CD4-positive, alpha-beta T cell treated with Interleukin-4 for 4 hours (primary cell): ENCODE results near the gene CELA2A.
"Not testable (repeated sequence)": the region's sequence is repeated elsewhere in the genome, so short reads cannot be mapped to it uniquely, and the experiment has no call there.

ENCODE experiments used
- DNase-seq: peaks from one replicate; pipeline ENCODE4 v3.0.0-alpha.2; 2020

The CELA2A gene

GRCh38 chr1:15471067-15471466 is 14.5 kb downstream of the CELA2A start:
- DNase-seq: not testable (repeated sequence)

DNA sequence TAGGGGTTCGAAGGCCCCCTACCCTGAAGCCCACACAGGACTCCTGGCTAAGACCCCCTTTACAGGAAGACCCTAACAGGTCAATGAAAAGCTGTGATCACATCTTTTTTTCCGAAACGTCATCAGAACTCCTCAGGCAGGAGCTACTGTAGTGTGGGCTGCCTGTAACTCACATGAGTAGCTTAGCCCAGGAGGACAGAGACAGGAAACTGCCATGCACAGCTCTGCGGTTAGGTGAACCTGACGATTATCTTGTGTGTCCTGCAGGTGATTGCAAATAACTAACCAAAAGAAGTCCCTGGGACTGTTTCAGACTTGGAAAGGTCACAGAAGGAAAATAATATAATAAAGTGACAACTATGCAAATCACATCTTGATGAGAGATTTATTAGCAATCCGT is 15.2 kb downstream of the CELA2A start:
- DNase-seq: not testable (repeated sequence)

GRCh38 chr1:15472587-15472986 is 16.1 kb downstream of the CELA2A start:
- DNase-seq: no peak

GRCh38 chr1:15475752-15476314 is 19.3 kb downstream of the CELA2A start, which contains the start of gene CELA2B:
Gene CELA2B, plus strand, starts transcription at chr1:15476104. Its CDS starts 22 bp downstream, at chr1:15476126.
- DNase-seq: no peak

DNA sequence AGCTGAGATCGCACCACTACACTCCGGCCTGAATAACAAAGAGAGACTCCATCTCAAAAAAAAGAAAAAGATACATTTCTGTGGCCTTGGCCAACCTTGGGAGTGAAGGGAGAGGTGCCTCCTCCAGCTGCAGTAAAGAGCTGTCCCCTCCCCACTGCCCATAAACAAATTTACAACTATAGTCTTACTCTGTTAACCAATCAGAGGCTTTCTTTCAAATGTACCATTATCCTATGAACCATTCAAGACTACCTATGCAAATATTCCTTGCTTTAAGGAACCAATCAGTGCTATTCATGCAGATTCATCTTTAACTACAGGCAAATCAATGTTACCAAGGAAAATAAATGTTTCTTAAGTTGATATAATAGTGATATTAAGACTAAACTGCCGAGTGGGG is 20.4 kb downstream of the CELA2A start:
- DNase-seq: no peak

DNA sequence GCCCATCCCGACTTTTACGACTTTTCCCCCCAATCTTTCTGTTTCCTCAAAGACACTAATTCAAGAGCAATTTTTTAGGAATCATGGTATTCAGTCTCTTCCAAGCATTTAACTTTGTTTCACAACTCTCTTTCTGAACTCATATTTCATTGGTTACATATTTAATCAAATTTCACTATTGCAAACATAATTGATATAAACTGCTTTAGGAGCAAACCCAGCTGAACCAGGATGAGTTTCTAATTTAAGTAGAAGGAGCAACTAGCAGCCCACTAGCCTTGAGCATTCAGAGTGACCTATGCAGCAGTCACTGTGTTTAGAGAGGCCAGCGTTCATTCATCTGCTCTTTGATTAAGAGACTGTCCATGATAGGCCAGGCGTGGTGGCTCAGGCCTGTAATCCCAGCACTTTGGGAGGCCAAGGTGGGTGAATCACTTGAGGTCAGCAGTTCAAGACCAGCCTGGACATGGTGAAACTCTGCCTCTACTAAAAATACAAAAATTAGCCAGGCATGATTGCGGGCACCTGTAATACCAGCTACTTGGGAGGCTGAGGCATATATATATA is 21.2 kb downstream of the CELA2A start:
- no peak for DNase-seq

- no peak for DNase-seq
These were observed 23.3 kb downstream of the CELA2A start for GRCh38 chr1:15479654-15480347.

DNA sequence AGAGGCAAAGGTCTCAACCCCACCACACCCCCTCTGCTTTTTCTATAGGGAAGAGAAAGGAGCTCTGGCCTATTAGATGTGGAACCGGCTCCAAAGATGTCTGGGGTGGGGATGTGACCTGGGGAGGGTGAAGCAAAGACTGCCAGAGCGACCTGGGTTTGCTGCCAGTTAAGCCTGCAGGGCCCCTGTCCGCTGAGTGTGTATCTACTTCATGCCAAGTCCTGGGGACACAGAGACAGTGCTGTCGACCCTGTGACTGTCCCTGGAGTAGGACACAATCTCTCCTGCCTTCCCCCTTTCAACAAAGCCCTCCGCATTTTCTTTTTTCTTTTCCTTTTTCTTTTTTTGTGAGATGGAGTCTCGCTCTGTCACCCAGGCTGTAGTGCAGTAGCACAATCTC is 25.9 kb downstream of the CELA2A start:
- not testable (repeated sequence) for DNase-seq

DNA sequence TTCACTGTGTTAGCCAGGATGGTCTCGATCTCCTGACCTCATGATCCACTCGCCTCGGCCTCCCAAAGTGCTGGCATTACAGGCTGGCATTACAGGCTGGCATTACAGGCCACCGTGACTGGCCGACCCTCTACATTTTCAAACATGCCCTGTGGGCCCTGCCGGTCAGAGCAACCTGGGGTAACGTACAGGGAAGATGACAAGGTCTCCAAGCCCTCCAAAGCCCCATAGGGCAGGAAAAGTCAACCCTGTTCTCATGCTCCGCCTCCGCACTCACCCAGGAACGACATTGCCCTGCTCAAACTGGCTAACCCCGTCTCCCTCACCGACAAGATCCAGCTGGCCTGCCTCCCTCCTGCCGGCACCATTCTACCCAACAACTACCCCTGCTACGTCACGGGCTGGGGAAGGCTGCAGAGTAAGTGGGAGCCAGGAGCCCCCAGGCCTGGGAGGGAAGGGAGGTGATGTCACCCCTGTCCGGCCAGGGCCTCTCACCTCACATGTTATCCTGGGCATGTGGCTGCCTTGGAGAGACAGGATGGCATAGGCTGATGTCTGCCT is 26.5 kb downstream of the CELA2A start:
- DNase-seq: not testable (repeated sequence)

DNA sequence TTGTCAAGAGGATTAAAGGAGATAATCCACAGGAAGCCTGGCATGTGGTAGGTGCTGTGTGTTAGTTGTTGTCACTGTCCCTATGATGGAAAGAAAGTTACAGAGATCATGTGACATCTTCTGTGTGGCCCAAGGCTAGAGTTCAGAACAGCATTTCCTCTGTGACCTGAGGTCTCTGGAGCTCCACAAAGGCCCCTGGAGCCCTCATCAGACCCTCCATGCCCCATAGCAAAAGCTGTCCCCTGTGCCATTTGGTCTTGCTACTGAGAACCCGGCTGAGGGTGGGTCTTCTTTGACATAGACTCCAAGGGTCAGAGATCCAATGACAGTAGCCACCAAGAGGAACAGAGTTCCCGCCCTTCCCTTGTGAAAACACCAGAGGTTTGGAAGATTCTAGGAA is 27.4 kb downstream of the CELA2A start:
- no peak for DNase-seq

GRCh38 chr1:15484443-15484842 is 27.9 kb downstream of the CELA2A start:
- DNase-seq: not testable (repeated sequence)

DNA sequence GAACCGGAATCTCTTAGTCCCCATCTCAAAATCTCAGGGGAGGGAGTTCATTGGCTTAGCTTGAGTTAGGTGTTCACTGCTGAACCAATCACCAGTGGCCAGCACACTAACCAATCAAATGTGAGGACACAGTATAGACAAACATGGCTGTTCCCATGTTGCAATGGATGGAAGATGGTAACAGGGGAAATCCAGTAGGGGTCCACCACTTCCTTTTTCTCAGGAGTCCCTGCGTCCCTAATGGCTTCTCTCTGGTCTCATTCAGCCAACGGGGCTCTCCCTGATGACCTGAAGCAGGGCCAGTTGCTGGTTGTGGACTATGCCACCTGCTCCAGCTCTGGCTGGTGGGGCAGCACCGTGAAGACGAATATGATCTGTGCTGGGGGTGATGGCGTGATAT is 29.1 kb downstream of the CELA2A start:
- DNase-seq: no peak

- DNase-seq: not testable (repeated sequence)
These were observed 30.5 kb downstream of the CELA2A start for GRCh38 chr1:15486844-15487610.

- DNase-seq: no peak
These were observed 31.8 kb downstream of the CELA2A start for GRCh38 chr1:15488371-15488770.

DNA sequence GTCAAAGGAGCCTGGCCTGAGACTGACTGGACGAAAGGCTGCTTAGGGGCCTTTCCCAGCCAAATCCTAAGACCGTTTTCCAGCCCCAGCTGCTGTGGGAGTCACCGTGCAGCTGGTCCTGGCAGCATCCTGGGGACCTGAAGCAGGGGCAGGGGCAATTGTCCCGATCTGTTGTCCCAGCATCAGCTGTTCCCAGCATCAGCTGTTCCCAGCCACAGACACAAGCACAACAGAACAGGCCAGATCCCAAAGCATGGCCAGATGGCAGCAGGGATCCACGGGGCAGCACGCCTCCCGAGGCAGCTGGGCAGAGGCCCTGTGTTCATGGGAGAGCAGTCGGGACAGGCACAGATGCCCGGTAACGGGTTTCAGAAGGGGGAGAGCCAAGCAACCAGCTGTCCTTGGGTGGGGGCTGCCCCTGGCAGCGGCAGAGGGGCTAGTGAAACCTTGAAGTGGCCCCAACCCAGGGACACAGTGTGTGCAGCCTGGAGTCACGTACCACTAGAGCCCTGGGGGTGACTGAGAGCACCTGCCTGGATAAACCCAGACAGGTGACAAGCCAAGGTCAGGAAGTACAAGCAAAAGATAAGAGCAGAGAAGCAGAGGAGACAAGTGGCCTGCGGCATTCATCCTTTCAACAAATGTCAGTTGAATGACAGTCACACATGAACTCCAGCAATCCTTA is 32.7 kb downstream of the CELA2A start:
- DNase-seq: no peak

DNA sequence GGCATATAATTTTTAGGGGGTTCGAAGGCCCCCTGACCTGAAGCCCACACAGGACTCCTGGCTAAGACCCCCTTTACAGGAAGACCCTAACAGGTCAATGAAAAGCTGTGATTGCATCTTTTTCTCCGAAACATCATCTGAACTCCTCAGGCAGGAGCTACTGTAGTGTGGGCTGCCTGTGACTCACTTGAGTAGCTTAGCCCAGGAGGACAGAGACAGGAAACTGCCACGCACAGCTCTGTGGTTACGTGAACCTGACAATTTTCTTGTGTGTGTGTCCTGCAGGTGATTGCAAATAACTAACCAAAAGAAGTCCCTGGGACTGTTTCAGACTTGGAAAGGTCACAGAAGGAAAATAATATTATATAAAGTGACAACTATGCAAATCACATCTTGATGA is 34.5 kb downstream of the CELA2A start:
- DNase-seq: not testable (repeated sequence)

GRCh38 chr1:15492596-15492995 is 36.1 kb downstream of the CELA2A start:
- DNase-seq: no peak

GRCh38 chr1:15493869-15494390 is 37.4 kb downstream of the CELA2A start:
- DNase-seq: no peak

DNA sequence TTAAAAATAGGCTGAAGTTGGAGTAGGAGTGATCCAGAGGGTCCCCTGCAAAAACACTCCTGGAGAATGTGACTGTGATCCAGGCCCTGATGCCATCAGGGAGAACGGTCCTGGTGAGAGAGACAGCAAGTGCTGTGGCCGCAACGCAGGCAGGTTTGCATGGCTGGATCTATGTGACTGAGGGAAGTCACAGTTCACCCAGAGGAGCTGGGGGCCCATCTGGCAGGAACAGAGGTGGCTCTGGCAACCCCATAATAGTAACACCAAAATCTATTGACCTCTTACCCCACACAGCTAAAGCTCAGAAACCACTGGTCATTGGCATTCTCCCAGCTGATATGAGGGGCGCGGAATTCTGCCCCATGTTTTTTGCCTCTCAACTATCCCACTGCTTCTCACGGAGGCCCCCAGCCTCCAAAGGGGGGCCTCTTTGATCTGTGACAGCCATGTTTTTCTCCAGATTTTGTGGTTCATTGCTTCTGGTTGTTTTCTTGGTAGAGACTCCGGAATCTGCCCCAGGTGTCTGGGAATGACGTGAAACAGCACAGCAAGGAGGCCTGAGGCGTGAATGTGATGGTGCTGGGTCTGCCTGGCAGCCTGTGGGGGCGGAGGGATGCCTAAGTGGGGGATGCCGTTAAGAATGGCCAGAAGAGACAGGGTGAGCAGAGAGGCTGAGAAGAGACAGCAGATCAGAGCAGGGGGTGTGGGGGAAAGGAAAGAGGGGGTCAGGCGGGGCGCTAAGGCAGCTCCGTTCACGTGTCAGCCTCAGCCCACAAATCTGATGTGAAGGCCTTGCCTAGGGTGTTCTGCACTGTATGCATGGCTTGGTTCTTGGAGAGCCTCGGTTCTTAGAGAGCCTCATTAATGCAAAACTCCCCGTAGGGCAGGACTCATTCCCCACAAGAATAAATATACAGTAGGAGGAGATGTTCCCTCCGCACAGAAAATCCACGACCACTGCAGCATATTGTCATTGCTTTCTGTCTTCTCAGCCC is 43.9 kb downstream of the CELA2A start:
- DNase-seq: no peak

GRCh38 chr1:15501208-15502032 is 44.9 kb downstream of the CELA2A start:
- peak; percentile 36 for DNase-seq
